Fibroblast of lung (primary cell): ENCODE results near the gene TNIP2.

Experiments
- EZH2 ChIP-seq: IDR thresholded peaks from 2 replicates; pipeline ENCODE4 v1.5.1; 2012; ENCODE audit warnings: low read length, control low read depth, mild to moderate bottlenecking; ENCODE audit errors: missing control alignments
- TF ChIP-seq, protein P1 (sequence below), 2 donors: IDR thresholded peaks in 1 of 2; conservative IDR thresholded peaks in 1 of 2; 1 replicate in 1 of 2; 2 replicates in 1 of 2; pipeline ENCODE4 v1.5.1; 2011 to 2012; ENCODE audit warnings: low read length in 2 of 2, control low read depth in 1 of 2, inconsistent platforms in 1 of 2, low read depth in 1 of 2, mild to moderate bottlenecking in 1 of 2

DNA sequence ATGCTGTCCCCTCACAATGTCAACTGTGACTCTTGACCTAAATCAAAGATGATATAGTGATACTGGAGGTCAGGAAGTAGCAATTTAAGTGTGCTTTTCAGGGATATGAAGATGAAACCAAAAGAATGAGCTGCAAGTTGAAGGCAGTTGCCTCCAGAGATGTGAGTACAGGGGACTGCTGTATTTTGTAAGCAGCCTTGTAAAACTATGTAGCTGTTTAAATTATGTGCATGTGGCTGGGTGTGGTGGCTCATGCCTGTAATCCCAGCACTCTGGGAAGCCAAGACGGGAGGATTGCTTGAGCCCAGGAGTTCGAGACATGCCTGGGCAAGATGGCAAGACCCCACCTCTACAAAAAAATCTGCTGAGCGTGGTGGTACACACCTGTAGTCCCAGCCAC lies 15.1 kb upstream of the TNIP2 start:
- TF ChIP-seq, protein P1, sequence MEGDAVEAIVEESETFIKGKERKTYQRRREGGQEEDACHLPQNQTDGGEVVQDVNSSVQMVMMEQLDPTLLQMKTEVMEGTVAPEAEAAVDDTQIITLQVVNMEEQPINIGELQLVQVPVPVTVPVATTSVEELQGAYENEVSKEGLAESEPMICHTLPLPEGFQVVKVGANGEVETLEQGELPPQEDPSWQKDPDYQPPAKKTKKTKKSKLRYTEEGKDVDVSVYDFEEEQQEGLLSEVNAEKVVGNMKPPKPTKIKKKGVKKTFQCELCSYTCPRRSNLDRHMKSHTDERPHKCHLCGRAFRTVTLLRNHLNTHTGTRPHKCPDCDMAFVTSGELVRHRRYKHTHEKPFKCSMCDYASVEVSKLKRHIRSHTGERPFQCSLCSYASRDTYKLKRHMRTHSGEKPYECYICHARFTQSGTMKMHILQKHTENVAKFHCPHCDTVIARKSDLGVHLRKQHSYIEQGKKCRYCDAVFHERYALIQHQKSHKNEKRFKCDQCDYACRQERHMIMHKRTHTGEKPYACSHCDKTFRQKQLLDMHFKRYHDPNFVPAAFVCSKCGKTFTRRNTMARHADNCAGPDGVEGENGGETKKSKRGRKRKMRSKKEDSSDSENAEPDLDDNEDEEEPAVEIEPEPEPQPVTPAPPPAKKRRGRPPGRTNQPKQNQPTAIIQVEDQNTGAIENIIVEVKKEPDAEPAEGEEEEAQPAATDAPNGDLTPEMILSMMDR (conservative IDR thresholded peaks at IDR 0.05 in 1 of 2, IDR thresholded peaks at IDR 0.05 in 1 of 2; ENCODE audit: low read depth in 1 of 2, low read length in 2 of 2): no peak
- TF ChIP-seq EZH2: no peak
